PFSK-1 (cell line): ENCODE data around the gene GDF2.

Source experiments
- FOXP2 ChIP-seq: optimal IDR thresholded peaks from 2 replicates; pipeline ENCODE3; 2011; ENCODE audit warnings: borderline replicate concordance, control low read depth, inconsistent platforms; ENCODE audit not compliant: insufficient read depth; ENCODE audit errors: extremely low read length, extremely low read depth
- POLR2AphosphoS5 ChIP-seq: IDR thresholded peaks from 2 replicates; pipeline ENCODE4 v1.6.1; 2012; ENCODE audit warnings: low read depth, mild to moderate bottlenecking, control low read depth, low read length, moderate library complexity
- REST ChIP-seq, 2 experiments: IDR thresholded peaks; 2 replicates each; pipeline versions ENCODE4 v1.6.1 to v1.8.0; 2011 to 2012; ENCODE audit warnings: low read depth in 2 of 2, low read length in 2 of 2, control low read depth in 1 of 2, inconsistent platforms in 1 of 2, mild to moderate bottlenecking in 1 of 2, moderate library complexity in 1 of 2; ENCODE audit not compliant: insufficient read depth in 1 of 2
- SIN3A ChIP-seq: IDR thresholded peaks from 2 replicates; pipeline ENCODE4 v1.6.1; 2012; ENCODE audit warnings: mild to moderate bottlenecking, low read length, moderate library complexity, borderline replicate concordance; ENCODE audit not compliant: insufficient read depth
- TAF1 ChIP-seq: IDR thresholded peaks from 2 replicates; pipeline ENCODE4 v1.6.1; 2012; ENCODE audit warnings: low read length, control low read depth, borderline replicate concordance; ENCODE audit not compliant: insufficient read depth

DNA sequence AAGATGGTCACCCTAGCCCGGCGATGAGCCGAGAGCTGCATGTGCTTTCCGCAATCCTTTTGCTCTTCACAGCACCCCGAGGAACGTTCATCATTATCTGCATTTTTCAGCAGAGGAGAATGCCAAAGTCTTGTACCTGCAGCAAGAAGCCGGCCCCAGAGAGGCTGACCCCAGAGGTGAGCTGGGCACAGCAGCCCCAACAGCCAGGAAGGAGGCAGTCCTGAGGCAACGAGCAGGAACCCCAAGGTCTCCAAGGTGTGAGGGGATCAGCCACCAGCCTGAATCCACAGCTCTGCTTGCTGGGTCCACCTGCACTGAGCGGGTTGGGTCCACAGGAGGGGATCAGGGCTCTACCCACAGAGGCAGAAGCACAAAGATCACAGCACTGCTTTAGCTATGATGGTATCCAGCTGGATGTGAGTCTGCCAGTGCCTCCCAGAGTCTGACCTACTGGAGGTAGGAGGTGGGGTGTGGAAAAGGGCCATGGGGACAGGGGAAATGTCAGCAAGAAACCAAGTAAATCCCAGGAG lies 39.1 kb upstream of the GDF2 start:
- TF ChIP-seq POLR2AphosphoS5 (no peak), REST (IDR thresholded peaks at IDR 0.05; ENCODE audit: insufficient read depth in 1 of 2, low read depth in 2 of 2, low read length in 2 of 2) (no peak), SIN3A (no peak), TAF1 (no peak), FOXP2 (no peak)
